Activated CD8-positive, alpha-beta memory T cell treated with anti-CD3 and anti-CD28 coated beads, Interleukin-2, amount 50 U/mL, for 1 hour (primary cell): ENCODE measurements around the gene PAWR.
"Not testable (repeated sequence)": the region's sequence is repeated elsewhere in the genome, so short reads cannot be mapped to it uniquely, and the experiment has no call there.

Source experiments
- DNase-seq: peaks from one replicate; pipeline ENCODE4 v3.0.0-alpha.2; 2020; ENCODE audit errors: extremely low read depth

Gene PAWR

DNA sequence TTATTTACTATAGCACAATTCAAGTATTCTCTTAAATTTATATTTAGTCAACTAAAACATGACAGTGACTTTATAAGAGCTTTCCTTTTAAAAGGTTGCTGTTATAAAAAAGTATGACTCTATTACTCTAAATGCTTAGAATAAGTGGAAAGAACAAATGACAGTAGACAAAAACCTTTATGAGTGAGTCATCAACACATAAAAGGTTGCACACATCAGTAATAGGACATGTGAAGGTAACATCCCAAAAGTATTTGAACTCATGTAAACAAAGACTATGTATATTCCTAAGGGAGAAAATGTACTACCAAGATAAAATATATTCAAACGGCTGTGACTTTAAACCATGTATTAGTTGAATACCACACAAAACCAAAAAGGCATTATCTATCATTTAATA is 98.8 kb downstream of the PAWR start:
- DNase-seq: no peak

GRCh38 chr12:79590751-79591150 is 100.0 kb downstream of the PAWR start:
- no peak for DNase-seq

GRCh38 chr12:79587368-79587767 is 103.4 kb downstream of the PAWR start:
- DNase-seq: no peak

DNA sequence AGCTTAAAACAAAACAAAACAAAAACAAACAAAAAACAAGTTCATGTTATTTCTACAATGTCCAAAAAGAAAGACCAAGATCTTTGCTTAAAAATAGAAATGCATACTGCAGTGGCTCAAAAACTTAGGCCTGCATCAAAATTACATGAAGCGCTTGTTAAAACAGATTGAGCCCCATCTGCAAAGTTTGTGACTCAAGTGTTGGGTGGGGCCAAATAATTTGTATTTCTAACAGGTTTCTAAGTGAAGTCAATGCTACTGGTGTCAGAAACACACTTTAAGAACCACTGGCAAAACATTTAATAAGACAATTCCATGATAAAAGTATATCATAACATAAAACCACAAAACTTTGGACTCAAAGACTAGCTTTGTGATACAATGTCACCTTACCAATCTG is 105.6 kb downstream of the PAWR start:
- no peak for DNase-seq

GRCh38 chr12:79573820-79574219 is 116.9 kb downstream of the PAWR start:
- DNase-seq: no peak

DNA sequence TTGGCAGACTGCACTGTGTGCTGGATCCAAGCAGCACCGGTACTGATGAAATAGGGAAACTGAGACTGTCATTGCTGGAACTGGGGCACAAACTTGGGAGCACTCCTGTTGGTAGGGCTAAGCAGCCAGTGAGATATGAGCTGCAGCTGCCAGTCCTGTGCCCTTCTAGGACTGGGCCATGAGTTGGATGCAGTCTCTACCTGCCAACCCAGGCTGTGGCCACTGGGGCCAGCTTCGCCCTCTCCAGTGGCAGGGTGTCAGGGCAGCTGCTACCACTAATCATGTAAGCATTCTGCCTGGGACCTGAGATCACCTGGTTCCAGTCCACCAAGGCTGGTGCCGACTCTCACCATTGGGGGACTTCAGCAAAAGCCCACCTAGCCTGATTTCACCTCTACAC is 121.1 kb downstream of the PAWR start:
- no peak for DNase-seq

DNA sequence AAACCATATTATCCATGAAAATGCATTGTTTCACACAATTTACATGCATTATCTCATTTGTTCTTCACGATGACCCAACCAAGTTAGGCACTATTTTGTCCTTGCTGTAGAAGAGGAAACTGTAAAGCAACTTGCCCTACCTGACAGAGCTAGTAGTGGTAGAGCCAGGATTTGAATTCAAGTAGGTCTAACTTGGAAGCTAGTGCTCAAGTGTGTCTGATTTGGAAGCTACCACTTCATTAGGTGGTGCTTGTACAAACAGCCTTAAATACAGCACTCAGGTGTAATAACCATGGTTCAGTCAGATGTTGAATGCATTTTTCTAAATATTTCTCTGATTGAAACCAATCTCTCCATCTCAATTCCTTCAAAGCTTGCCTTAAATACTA is 123.6 kb downstream of the PAWR start:
- DNase-seq: no peak

DNA sequence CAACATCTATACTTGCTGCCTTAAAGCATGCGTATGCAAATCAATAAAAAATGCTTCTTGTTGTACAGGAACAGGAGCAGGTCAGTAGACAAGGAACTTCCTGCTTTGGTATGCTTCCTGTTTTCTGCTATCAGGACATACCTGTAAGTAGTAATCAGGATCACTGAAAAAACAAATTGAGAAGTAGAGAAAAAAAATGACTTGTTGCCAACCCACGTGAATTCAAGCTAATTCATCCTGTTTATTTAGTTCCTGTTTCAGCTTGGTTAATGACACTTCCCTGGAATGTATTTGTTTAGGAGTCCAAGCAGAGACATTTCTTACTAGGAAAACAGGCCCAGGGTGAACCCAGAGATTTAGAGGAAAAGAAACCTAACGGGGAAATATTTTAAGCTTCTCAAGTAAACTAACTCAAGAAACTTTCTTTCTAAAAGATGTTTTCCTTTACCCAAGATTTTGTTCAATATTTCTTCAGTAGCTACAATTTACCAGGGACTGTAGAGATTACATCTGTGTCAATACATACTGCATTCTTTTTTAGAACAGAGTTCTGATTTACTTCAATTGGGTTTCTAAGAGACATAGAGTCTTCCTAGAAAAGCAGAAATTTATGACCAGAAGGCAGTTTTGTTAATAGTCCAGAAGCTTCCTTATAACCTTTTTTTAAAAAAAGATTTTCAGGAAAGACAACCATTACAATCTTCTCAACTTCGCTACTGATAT is 124.2 kb downstream of the PAWR start:
- no peak for DNase-seq

- DNase-seq: not testable (repeated sequence)
Measured at GRCh38 chr12:79564727-79565350, 125.9 kb downstream of the PAWR start.

DNA sequence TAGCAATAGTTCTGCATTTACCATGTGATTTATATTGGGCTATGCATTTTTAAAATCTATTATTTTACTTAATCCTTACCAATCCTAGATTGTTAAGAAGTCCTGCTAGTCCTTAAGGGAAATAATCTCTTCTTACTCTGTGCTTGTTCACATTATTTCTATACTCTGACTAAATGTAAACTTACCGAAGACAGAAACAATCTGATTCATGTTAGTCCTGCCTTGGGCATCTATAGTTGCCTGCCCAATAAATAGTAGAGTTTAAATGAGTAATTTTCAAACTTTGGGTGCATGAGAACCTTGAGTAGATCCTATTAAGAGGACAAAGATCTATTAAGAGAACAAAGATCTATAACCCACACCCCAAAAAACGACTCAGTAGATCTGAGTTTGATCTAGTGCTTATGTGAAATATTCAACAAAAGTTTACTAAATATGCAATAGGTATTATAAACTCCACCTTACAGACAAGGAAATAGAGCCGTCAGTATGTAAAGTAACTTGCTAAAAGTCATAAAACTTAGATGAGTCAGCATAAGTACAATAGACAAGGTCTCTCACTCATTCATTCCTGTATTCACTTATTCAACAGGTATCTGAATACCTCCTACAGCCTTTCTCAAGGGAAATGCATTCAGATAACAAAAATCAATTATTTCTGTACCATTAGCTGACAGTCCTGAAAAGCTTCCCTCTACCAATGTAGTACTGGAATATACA is 127.6 kb downstream of the PAWR start:
- no peak for DNase-seq

- no peak for DNase-seq
Measured at GRCh38 chr12:79561401-79562132, 129.2 kb downstream of the PAWR start.

DNA sequence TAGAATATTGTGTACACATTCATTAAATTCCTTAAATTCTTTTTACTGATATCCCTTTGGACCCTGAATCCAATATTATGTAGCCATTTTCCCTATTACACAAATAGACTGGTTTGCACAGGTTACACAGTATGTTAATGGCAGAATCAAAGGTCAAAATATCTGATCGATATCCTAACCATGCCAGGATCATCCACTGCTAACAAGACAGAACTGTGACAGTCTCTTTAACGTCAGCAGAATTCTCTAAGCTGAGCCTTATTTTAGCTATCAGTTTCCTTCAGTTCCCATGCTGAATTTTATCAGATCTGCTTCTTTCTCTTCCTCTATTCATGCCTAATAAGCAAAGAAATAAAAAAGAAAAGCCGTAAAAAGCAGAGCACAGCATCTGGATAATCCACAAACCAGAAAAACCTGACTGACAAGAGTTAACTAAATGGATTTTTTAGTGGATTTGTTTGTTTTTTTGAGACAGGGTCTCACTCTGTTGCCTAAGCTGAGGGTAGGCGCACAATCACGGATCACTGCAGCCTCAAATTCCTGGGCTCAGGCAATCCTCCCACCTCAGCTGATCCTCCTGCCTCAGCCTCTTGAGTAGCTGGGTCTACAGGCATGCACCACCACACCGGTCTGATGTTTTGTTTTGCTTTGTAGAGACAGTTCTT is 130.4 kb downstream of the PAWR start:
- DNase-seq: no peak

DNA sequence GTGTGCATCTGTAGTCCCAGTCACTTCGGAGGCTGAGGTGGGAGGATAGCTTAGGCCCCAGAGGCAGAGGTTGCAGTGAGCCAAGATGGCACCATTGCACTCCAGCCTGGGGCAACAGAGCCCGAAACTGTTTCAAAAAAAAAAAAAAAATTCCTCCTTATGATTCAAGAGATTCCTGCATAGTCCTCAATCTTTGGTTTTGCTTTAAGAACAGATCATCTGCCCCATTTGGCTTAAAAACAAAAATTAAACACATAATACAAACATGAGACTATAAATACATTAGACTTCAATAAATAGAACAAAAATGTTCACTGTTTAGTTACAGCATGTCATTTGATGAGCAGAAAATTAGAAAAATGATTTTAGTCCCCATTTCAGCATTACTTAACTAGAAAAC is 131.2 kb downstream of the PAWR start:
- DNase-seq: no peak

DNA sequence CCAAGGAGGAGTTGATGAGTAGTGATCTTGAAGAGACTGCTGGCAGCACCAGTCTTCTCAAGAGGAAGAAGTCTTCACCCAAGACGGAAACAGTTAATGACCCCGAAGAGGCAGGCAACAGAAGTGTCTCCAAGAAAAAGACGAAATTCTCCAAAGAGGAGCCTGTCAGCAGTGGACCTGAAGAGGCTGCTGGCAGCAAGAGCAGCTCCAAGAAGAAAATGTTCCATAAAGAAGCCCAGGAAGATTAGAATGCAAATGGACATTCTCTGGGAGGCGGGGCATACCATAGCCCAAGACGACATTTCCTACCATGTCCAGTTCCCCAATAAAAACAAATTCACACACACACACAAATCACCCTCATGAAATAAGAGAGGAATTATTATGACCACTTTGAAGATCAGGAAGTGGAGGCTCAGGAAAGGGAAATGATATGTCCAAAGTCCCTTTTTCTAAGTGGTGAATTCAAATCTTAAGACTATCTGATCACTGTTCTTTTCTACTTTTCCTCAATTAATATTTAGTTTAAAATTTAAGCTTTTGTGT is 131.8 kb downstream of the PAWR start:
- DNase-seq: no peak

- no peak for DNase-seq
Measured at GRCh38 chr12:79557690-79558315, 133.0 kb downstream of the PAWR start.

DNA sequence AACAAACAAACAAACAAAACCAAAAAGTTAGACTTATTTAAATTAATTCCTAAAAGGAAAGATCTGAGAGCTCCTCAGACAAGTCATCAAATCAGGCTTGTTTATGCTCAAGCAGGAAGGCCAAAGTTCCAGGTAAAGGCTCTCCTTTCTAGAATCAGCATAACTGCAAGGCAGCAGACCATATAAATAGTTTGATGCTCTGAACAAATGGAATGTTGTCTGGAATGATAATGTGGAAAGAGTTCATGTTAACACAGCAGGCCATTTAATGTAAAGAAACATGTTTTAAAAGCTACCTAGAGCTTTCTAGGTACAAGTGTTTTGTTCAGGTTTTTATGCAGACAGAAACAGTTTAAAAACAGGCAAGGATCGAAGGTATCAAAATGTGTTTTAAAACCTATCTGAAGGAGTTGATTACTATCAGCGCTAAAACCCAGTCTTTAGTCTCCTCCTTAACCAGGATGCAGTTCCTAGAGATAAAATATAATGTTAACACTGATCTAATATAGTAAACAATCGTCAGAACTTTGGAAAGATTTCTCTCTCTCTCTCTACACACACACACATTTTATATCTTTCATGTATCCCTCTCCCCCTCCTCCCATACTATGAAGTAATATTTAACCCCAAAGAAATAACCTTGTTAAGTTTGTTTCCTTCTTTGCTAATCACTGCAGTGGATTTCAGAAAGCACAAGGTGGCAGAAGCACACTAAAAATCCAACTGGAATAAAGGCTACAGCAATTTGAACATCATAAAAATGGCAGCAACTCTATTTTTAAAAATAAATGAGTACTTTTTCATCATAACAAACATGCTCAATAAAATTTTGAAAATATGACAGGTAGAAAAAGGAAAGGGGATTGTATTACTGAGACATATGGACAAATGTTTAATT is 135.5 kb downstream of the PAWR start:
- no peak for DNase-seq

DNA sequence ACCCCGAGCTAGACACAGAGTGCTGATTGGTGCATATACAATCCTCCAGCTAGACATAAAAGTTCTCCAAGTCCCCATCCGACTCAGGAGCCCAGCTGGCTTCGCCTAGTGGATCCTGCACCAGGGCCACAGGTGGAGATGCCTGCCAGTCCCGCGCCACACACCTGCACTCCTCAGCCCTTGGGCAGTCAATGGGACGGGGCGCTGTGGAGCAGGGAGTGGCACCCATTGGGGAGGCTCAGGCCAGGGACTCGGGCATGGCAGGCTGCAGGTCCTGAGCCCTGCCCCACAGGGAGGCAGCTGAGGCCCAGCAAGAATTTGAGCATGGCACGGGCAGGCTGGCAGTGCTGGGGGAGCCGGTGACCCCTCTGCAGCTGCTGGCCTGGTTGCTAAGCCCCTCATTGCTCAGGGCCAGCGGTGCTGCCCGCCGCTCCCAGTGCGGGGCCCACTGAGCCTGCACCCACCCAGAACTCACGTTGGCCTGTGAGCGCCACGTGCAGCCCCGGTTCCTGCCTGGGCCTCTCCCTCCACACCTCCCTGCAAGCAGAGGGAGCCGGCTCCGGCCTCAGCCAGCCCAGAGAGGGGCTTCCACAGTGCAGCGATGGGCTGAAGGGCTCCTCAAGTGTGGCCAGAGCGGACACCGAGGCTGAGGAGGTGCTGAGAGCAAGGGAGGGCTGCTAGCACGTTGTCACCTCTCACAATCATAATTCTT is 136.7 kb downstream of the PAWR start:
- no peak for DNase-seq

DNA sequence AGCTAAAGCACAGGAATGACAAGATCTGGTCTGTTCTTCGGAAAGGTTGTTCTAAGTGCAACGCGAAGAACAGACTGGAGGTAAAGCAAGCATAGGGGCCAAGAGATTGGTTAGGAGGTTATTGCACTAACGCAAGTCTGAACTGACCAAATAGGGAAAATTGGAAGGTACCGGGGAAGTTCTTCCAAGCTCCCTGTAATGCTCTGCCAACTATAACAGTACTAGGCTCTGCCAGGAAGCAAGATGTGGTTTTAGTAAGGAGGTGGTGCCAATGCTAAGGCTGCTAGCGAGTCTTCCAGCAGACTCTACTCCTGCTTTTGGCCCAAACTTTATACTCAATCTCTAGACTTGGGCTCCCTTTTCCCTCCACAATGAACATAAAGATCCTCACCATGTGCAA is 138.6 kb downstream of the PAWR start:
- no peak for DNase-seq

- DNase-seq: no peak
Measured at GRCh38 chr12:79549531-79550271, 141.1 kb downstream of the PAWR start.
